ENCODE results near the gene CUL2.

GRCh38 chr10:35127289-35127891, 37.2 kb upstream of the CUL2 start:
- no peak for TF ChIP-seq CTCF (IDR thresholded peaks at IDR 0.05)
- no peak for TF ChIP-seq POLR2A (IDR thresholded peaks at IDR 0.05)
